HuH-7 (cell line): ENCODE results near the gene LRMDA.

Source experiments
- DNase-seq: peaks from one replicate; pipeline ENCODE4 v3.0.0; 2011; ENCODE audit warnings: low spot score

The LRMDA gene

DNA sequence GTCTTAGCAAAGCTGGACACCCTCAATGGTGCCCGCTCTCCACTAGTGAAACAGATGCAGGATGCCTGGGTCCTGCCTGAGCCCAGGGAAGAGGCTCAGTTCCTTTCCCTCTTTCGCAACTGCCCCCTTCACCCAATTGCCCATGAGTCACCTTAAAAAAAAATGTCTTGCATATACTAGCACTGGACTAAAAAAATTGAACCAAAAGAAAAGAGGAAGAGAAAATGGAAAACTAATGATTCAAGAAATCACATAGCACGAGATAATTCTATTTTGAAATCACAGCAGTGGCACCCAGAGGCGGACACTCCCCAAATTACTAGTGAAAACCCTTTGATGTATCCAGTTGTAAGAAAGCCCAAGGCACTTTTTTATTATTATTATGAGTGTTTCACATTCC lies 972.5 kb downstream of the LRMDA start:
- no peak for DNase-seq

DNA sequence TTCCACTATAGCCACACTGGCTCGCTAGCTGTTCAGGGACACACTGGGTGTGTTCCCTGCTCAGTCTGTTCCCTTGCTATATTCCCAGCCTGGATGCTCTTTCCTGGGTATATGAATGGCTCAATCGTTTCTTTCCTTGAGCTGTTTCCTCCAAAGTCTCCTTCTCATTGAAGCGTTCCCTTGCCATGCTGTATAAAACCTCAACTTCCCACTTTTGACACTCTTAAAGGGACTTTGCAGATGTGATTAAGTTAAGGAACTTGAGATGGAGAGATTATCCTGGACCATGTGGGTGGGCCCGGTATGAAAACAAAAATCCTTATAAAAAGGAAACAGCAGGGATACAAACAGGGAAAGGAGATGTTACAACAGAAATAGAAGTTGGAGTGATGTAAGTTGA lies 973.1 kb downstream of the LRMDA start:
- no peak for DNase-seq

DNA sequence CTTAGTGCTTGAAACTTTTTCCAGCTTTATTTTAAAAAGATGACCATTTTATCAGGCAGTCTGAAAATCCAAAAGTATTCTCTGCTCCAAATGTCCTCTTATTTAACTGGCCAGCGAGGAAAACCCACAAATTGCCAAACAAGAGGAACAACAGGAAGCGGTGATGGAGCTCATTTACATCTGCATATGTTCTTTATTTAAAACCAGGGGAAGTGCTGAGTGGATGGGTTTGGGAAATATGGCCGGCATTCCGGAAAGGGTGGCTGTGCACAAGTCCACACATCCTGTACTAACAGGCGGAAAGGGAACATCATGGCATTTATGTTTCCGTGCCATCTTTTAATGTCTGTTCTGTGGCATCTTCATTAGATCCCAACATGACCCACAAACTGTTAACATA lies 974.5 kb downstream of the LRMDA start:
- DNase-seq, result no peak

DNA sequence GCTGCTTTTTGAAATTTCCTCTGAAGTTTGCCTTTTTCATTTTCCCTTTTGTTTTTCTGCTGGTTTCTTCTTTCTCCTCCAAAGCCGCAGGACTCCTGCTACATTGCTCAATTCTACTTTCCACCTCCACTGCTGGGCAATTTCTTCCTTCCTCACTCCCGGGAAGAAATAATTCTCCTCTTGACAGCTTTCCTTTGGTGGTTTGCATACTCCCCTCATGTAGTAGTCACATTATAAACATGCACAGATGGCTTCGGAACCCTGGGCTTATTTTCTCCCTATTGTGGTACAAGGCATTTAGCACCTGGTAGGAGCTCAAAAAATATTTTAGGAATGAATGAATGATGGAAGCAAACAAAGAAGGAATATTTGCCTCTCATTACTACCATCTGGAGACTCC lies 977.2 kb downstream of the LRMDA start:
- DNase-seq, result no peak

DNA sequence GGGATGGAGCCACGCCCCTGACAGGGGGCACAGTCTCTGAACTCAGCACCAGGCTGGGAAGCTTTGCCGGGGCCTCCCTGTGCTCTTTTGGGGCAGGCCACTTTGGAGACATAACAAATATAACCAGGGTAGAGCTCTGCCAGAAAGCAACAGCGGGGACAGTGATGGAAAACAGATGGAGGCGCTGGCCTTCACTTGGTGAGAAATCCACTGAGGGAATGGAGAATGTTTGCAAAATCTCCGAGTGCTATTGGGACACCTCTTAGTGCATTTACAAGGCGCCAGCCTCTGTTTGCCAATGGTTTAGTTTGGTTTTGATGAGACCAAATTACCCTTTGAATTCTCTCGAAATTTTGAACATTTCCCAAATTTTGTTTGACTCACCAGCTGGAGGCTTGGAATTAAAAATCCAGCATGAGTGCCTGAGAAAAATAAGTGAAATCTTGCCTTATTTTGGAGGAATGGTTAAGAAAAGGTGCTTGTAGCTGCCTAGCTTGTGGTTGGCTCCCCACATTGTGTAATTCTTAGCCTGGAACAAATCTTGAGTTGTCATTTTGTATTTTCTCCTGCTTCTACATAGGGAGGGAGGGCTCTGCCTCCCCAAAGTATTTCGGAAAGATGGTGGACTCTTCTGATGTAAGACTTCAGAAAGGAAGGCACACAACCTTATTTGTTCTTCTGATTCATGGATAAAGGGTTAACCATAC lies 980.5 kb downstream of the LRMDA start:
- no peak for DNase-seq

DNA sequence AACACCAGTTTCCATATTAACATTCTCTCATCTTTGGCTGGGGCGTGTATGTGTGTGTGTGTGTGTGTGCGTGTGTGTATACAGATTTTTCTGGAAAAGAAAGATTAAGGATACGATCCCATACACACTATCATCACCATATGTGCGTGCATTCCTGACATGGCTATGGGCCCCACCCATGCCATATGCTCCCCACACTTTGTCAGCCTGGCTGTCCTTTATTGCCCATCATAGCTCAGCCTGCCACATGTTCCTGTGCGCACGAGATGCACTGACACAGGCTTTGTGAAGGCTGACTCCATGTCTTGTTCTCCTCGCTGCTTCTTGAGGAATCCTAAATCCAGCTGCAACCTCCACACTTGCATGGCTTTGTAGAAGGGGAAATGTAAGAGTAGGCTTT lies 984.1 kb downstream of the LRMDA start:
- DNase-seq, result no peak

DNA sequence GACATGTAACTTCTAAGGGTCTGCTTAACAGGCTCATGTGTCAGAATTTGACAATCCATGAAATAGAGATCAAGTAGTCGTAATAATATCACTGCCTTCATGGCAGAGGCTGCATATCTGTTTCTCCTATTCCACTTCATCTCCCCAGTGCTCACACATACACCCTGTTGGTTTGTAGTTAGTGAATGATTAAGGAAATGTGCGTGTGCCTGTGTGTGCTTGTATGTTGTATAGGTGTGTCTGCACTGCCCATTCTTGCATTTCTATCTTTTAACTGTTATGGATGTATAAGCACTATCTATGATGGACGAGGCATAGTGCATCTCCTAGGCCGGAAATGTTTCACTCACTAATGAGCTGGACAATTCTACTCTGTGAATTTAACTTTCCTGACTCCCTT lies 985.2 kb downstream of the LRMDA start:
- no peak for DNase-seq

DNA sequence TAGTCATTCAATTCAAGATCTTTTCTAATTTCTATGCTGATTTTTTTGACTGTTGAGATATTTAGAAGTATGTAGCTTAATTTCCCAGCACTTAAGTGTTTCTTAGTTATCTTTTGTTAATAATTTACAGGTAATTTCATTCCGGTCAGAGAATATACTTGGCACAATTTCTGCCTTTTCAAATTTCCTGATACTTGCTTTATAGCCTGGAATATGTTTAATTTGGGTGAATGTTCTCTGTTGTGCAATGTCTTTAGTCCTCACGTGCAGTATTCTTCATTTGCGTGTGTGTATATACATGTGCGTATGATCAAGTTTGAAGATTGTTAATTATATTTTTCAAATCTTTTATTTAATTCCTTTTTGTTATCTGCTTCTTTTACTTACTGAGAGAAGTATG lies 989.3 kb downstream of the LRMDA start:
- DNase-seq, result no peak

DNA sequence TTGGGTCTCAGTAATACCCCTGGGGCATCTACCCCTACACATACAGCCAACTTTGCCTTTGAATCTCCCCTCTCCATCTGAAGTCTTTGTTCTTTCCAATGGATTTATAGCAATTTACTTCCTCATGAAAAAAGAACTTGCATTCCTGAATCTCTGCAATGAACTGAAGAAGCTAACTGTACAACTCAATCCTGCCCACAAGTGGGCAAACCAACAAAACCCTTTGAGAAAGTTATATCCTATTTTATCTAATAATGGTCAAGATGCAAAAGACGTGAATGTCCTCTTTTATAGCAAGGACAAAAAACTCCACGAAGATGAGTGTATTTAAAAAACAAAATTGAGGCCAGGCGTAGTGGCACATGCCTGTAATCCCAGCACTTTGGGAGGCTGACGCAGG lies 991.3 kb downstream of the LRMDA start:
- no peak for DNase-seq

DNA sequence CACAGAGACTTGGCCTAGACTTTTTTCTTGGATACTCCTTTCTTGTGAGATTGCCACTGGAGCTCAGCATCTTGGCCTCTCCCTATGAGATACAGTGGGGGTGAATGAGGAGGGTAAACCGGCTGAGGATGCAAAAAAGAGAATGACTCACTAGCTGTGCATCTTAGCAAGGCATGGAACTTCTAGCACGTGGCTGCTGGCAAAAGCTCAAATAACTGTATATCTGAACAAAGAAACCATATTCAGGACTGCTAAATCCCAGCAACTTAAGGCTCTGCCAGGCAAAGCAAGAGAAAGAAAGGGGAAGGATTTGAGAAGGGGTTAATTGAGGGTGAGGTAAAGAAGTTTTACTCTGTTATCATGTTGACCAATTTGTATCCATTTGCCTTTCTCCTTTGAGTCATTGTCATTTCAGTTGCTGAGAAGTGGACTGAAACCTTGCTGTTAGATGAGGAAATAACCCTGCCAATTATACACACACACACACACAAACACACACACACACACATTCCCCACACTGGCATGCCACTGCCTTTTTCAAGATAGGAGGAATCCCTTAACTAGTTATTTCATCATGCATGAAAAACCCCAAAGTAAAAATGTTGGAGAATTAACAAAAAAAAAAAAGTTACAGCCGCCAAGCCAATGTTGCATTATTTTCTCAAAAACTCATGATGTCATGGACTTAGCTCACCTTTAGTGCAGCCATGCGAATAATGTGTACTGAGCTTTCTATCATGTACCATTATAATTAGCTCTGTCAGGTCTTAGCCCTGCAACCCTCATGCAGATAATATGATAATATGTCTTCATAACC lies 997.3 kb downstream of the LRMDA start:
- DNase-seq, result no peak

DNA sequence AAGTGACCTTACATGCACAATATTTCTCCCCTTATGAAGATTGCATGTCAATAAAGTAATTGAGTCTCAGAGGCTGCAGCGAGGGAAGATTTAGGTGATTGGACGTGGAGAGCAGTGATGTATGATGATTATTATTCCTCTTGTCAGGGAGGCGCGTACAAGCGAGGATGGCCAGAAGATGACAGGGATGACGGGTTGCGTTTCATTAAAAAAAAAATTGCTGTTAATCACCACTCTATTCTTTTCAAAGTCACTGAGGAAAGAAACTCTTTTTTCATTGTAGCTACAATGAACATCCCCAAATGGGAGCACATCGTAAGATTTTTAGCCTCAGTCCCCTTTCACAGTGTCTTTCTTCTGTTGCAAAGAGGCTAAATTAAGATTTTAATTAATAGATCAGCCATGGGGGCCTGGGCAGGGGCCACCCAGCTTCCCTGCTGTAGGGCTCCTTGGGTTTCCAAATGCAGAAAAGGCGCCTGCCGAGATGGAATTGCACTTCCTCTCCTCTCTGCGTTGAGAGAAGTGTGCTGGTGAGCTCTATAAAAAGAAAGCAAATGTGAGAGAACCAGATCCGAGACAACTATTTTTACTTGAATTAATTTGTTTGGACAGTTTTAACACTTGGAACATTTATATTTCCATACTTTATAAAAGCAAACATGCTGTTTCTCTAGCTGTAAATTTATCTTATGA lies 998.1 kb downstream of the LRMDA start:
- DNase-seq, result no peak

DNA sequence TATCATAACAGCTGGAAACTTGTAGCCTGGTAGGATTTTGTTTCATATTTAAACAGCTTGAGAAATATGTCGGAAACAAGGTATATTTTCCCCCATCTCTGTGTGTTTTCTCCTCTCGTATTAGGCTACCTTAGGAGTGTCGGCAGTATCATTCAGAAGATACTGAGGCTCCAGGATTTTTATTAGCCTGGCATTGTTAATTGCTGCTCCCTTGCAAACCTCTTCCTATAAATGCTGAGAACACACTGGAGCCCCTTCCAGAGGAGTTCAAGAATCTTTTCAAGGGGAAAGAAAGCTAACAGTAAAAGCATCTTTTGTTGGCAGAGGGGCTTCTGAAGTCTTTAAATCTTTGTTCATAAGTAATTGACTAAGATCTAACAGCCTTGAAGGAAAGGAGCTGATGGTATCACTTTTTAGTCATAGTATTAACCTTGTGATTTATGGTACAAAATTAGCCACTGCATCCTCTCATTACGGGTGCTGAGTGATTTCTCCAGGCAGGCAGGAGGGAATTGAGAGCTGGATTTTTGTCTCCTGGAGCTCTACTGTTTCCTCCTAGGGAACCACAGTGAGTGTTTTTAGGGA lies 998.7 kb downstream of the LRMDA start:
- DNase-seq, result no peak

DNA sequence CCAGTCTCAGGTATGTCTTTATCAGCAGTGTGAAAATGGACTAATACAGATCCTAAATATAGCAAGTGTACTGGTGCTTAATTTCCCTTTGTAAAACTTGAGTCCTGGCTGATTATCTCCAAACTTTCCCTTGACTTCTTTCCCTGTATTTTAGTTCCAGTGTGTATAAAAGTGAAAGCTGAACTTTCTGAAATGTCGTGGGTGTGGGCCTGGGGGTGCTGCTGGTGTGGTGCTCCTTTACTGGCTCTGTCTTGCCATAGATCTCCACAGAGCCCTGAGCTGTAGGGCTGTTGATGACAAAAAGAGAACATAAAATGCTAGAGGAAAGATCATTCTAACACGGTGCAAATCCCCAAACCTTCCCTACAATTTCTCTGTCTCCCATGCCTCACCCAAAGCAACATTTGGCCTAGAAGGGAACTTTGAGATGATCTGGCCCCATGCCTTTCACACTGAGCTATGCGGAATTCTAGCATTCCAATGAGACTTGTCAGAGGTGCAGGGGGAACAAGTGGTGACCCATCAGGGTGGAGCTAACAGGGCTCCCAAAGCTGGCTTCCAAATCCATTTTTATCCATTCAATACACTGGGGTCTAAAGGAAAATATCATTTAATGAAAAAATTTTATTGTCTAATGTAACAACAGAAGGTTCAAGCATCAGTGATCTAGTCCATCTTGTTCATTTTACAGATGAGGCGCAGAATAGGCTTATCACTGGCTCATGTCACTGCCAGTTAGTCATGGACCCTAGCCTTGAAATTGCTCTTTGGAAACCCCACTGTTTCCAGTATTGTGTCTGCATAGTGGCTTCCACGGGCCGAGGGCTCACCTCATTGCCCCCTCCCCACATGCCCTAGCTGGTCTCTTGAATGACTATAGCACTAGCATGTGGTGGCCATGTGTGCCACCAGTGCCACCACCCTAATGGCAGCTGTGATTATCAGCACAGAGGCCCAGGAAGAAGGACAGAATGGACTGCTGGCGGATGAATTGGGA lies 1000.9 kb downstream of the LRMDA start:
- no peak for DNase-seq

DNA sequence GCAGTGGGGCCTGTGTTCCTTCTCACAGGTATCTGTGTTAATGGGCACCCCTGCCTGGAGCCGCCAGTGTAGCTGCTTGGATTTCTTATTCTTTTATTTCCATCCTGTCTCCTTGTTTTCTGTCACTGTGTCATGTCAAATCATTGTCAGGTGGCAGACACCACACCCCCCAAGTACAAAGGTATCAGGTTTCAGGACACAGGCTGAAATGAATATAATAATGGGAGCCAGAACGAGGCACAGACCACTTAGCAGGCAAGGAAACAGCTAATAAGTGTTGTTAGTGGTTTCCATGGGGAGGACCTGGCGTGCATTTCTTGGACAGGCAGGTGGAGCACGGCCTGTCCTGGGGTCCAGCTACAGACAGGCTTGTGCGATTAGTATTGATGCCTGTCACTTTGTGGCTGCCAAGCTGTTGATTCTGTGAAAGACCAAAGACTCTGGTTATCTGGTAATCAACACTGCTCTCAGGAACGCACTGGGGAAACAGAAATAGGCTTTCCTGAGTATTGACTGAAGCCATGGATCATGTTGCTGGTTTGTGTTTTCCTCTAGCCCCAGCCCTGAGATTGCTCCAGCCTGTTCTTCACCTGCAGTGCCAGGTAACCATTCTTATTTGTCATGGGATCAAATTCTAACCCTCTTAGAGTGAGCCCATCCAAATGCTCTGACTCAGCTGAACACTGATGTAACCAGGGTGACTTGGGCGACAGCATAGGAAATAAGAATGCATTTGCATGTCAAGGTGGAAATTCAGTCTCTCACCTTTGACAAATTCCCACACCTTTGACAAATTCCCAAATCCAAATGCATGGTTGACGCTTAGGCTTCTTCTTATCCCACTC lies 1002.0 kb downstream of the LRMDA start:
- DNase-seq, result no peak

DNA sequence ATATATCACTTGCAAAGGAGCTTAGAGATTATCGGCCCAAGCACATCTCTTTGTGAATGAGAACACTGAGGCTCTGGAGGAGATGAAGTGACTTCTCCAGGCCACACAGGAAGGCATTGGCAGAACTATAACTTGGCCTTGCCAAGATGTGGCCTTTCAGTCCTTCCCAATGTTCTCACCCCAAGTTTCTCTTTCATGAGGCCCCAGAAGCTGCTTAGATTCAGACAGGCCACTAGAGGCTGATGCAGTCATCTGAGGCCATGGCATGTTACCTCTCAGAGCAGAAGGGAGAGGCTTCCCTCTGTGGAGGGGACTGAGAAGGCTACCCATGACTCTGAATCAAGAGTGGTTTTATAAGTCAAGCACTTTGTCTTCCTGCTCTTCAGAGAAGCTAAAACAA lies 1003.7 kb downstream of the LRMDA start:
- no peak for DNase-seq

DNA sequence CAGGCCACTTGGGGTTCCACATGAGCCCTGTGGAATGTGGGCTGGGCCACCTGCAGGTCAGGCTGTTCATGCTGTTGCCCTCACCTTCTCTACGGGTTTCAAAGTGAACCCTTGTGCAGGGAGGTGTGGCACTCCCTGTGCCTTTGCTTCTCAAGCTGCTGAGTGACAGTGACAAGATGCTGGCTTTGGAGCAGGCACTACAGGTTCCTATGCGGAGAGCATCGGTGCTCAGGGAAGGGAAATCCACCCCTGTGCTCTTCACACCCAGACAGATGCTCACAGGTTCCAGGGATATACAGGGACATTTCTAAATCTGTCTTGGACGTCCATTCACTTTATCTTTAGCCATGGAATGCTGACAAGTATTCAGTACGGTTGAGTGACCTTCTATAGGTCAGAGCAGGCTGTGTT lies 1005.0 kb downstream of the LRMDA start:
- no peak for DNase-seq

DNA sequence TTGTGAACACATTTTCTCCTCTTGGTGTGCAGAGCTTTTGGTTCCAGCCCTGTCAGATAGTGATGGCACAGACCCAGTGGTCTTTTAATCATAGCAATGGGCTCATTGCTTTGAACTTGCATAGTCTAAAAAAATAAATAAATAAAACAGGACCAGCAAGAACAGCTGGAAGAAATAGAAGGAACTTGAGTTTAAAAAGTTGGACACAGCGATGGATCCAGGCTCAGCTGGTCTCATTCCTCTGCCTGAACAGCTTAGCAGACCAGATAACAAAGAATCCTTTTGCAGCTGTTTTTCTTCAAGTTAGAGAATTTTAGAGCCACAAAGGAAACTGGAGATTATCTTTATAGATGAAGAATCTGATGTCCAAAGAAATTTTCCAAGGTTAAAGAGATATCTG lies 1005.6 kb downstream of the LRMDA start:
- DNase-seq, result no peak

DNA sequence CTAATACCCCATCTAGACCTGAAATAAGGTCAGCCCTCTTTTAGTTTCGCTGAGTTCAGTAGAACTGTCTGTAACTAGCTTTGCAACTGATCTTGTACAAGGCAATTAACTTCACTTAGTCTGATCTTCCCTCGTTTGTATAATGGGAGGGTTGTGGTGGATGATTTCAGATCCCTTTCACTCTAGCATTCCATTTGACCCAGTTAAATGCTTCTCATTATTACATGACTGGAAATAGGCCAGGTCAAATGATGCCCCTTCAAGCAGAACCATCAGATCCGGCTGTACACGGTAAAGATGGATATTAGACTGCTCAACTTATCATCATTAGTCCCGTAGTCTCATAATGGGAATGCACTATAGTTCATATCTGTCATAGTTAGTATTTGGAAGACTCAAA lies 1009.0 kb downstream of the LRMDA start:
- no peak for DNase-seq

DNA sequence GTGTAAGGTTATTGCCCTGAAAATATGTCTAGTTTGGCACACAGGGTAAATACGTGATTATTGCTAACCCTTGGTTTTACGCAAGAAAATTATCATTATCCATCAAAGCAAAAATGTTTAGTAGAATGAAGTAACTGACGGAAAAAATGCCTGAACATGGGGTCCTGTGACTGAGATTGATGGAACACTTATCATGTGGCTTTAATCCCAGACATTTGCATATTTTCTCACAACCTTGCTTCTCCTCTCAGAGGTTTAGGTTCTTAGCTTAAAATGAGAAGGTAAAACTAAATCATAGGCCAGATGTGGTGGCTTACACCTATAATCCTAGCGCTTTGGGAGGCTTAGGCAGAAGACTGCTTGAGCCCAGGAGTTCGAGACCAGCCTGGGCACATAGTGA lies 1010.7 kb downstream of the LRMDA start:
- no peak for DNase-seq

DNA sequence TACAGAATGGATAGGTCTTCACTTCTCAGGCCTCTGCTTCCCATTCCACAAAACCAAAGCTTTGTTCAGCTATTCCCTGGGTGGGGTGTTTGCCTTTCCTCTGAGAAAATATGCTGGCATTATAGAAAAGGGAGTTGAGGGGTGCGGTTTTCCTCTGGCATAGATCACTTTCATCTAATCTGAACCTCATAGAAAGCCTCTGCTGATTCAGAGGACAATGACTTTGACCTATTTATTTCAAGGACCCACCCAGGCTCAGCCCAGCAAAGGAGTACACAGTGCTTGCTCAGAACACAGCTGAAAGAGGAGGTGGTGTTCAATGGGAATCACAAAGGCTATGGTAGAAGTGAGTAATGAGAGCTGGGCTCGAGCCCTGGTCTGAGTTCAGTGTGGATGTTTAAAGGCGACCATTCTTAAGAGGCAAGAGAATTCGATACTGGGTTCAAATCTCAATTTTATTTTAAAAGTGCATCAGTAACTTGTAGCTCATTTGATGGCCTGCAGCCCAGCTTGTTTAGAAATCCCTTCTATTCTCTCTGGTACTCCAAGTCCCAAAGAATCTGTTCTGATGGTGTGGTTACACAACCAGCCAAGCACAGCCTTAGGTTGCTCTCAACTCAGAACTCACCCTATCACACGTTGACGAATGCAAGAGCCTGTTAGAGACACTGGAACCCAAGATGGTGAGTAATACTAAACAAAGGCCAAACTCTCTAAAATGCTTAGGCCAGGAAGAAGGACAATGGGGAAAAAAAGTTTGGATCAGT lies 1012.8 kb downstream of the LRMDA start:
- DNase-seq, result no peak
